Breast epithelium (tissue), 3 donors: ENCODE data around the gene CCDC80.

Source experiments
- CTCF ChIP-seq, 3 donors: fragments of 450-650 bp; IDR thresholded peaks; one replicate each; pipeline ENCODE4 v1.5.1; 2016 to 2017; ENCODE audit warnings: antibody characterized with exemption in 3 of 3, mild to moderate bottlenecking in 3 of 3, moderate library complexity in 3 of 3
- POLR2A ChIP-seq: fragments of 450-650 bp; IDR thresholded peaks from one replicate; pipeline ENCODE4 v1.6.1; 2016; ENCODE audit warnings: antibody characterized with exemption, mild to moderate bottlenecking, moderate library complexity
- POLR2AphosphoS5 ChIP-seq, 3 donors: sonication (generic); formaldehyde crosslinking; IDR thresholded peaks; one replicate each; pipeline ENCODE4 v1.6.1; 2017; ENCODE audit warnings: antibody characterized with exemption in 3 of 3

GRCh38 chr3:112654492-112654891, 13.5 kb upstream of the CCDC80 start:
- TF ChIP-seq CTCF (IDR thresholded peaks at IDR 0.05): no peak
- TF ChIP-seq POLR2AphosphoS5 (IDR thresholded peaks at IDR 0.05): no peak
- TF ChIP-seq POLR2A: no peak
